Subcutaneous preadipocyte (primary cell): Measurements from ENCODE around the gene CRAMP1. TPM values are rescaled to one million over a fixed set of nuclear protein-coding genes. Genes with fewer than 3 reads are reported as not detected.

Experiments
- total RNA-seq: library from RNA; depleted of rRNA; stranded (reverse); fragments of >200 nt; gene quantifications from 2 replicates; pipeline ENCODE4 v1.2.3, GENCODE V29; 2012

CRAMP1 gene
- total RNA-seq, result 9.6 and 13.5 TPM in 2 replicates

DNA sequence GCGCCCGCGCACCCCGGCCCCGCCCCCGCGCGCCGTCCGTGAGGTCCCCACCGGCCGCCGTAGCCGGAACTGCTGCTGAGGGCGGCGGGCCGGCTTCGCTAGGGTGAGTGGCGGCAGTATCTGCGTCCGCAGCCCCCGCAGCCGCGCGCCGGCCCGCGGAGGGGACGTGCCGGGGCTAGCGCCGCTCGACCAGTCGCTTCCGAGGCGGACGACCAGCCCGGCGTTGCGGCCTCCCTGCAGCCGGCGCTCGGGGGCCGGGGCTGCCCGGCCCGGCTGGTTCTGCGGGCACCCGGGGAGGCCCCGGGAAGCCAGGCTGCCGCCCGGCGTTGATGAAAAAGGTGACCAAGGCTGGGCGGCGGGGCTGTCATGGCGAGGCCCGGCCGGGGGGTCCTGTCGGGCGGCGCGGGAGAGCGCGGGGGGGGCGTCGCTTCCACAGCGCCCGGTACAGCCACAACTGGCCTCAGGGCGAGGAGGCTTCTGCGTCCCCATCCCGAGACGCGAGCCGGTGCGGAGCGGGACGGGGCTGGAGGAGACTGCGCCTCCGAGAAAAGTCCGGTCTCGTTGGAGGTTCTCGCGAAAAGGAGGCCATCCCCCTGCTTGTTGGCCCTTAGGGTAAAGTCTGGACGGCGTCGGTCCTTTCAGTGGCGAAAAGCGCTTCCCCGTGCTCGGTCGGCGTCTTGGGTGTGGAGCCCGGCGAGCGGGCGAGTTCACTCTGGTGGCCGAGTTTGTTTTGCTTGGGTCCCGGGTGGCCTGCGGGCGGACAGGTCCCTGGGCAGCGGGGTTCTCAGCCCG lies at the start of gene CRAMP1:
TSS of gene CRAMP1 (plus strand) at position 41 of the 792 bp plus-strand sequence. CDS start 2,280 bp downstream, outside the sequence.

DNA sequence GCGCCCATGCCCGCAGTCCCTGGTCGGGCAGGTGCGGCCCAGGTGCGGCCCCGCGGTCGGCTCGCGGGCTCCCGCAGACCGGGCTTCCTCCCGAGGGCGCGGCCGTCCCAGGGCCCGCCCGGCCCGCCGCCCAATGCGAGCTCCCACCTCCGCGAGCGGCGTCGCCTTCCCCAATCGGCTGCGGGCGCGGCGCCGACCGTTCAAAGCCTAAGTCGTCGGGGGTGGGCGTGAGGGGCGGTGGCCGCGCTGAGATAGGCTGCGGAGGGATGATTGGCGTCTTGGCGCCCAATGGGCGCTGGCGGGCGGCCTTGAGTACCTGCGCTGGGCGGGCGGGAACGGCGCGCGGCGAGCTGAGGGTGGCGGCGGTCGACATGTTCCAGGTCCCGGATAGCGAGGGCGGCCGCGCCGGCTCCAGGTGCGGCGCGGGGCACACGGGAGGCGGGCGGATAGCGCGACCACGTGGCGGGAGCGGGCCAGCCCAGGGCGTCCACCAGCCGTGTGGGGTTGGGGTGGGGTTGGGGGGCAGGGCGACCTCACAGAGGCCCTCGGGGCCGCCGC lies 65.9 kb downstream of the CRAMP1 start, which contains the start of gene JPT2:
TSS of gene JPT2 (plus strand) at position 338 of the 558 bp plus-strand sequence. CDS start at position 372, 34 bp downstream.

GRCh38 chr16:1705688-1706385 lies 93.7 kb downstream of the CRAMP1 start, which contains the start of gene MAPK8IP3:
MAPK8IP3 (plus strand) TSS chr16:1706195; CDS start chr16:1706340, 145 bp downstream.

Other genes starting within 250 kb of the CRAMP1 start
- gene UNKL, start 197.7 kb upstream of the CRAMP1 start, total RNA-seq, result 5.5 and 8.4 TPM in 2 replicates
- 14.1 and 15.1 TPM in 2 replicates for gene UQCC4, start 191.6 kb upstream of the CRAMP1 start, total RNA-seq
- gene PERCC1, start 181.3 kb upstream of the CRAMP1 start, total RNA-seq, result not detected in 2 replicates
- under 0.01 and 0.20 TPM in 2 replicates for gene CCDC154, start 167.8 kb upstream of the CRAMP1 start, total RNA-seq
- gene CLCN7, start 137.3 kb upstream of the CRAMP1 start, total RNA-seq, result 80.0 and 107 TPM in 2 replicates
- gene PTX4, start 123.4 kb upstream of the CRAMP1 start, total RNA-seq, result under 0.01 and 0.39 TPM in 2 replicates
- 23.1 and 31.9 TPM in 2 replicates for gene TELO2, start 119.0 kb upstream of the CRAMP1 start, total RNA-seq
- 14.9 and 15.8 TPM in 2 replicates for gene TMEM204, start 78.7 kb upstream of the CRAMP1 start, total RNA-seq
- 21.3 and 25.2 TPM in 2 replicates for gene IFT140, start 288 bp upstream of the CRAMP1 start, total RNA-seq
- 52.2 and 57.7 TPM in 2 replicates for gene JPT2, start 65.9 kb downstream of the CRAMP1 start, total RNA-seq
- gene MAPK8IP3, start 93.8 kb downstream of the CRAMP1 start, total RNA-seq, result 40.4 and 57.9 TPM in 2 replicates
- 29.9 and 37.5 TPM in 2 replicates for gene NME3, start 159.2 kb downstream of the CRAMP1 start, total RNA-seq
- gene EME2, start 160.4 kb downstream of the CRAMP1 start, total RNA-seq, result 11.7 and 18.4 TPM in 2 replicates
- gene MRPS34, start 160.8 kb downstream of the CRAMP1 start, total RNA-seq, result 68.0 and 88.2 TPM in 2 replicates
- gene SPSB3, start 170.2 kb downstream of the CRAMP1 start, total RNA-seq, result 20.3 and 27.2 TPM in 2 replicates
- 69.8 and 79.4 TPM in 2 replicates for gene NUBP2, start 170.6 kb downstream of the CRAMP1 start, total RNA-seq
- under 0.01 TPM in 1 of 2 replicates, not detected in the other for gene IGFALS, start 181.3 kb downstream of the CRAMP1 start, total RNA-seq
- 14.7 and 24.3 TPM in 2 replicates for gene HAGH, start 214.5 kb downstream of the CRAMP1 start, total RNA-seq
- gene FAHD1, start 214.8 kb downstream of the CRAMP1 start, total RNA-seq, result 52.6 and 61.7 TPM in 2 replicates